DMS79 treated with DMSO at 0.1 percent for 48 hours (cell line): ENCODE results near the gene C3orf20.
"Not testable (repeated sequence)": the region's sequence is repeated elsewhere in the genome, so short reads cannot be mapped to it uniquely, and the experiment has no call there.

Experiments
- DNase-seq: peaks from one replicate; lab custom pipeline; 2025; lab: John Stamatoyannopoulos, UW

C3orf20 gene

DNA sequence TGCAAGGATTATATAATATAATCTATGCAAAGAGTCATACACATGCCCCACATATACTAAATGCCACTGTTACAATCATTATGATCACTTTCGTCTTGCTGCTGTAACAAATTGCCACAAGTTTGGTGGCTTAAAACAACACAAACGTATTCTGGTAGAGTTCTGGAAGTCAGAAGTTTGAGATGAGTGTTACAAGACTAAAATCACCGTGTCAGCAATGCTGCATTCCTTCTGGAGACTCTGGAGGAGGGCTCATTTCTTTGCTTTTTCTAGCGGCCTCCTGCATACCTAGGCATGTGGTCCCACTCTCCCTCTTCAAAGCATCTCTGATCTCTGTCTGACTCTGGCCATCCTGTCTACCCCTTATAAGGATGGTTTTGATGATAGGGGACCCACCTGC is 24.7 kb upstream of the C3orf20 start:
- no peak for DNase-seq

- peak; percentile 87 for DNase-seq
Observed at GRCh38 chr3:14651440-14652251, 23.3 kb upstream of the C3orf20 start, which contains the start of gene CCDC174. Gene CCDC174, plus strand, starts transcription at chr3:14651762. Its CDS starts 75 bp downstream, at chr3:14651837.

- not testable (repeated sequence) for DNase-seq
Observed at GRCh38 chr3:14652360-14652907, 22.5 kb upstream of the C3orf20 start.

DNA sequence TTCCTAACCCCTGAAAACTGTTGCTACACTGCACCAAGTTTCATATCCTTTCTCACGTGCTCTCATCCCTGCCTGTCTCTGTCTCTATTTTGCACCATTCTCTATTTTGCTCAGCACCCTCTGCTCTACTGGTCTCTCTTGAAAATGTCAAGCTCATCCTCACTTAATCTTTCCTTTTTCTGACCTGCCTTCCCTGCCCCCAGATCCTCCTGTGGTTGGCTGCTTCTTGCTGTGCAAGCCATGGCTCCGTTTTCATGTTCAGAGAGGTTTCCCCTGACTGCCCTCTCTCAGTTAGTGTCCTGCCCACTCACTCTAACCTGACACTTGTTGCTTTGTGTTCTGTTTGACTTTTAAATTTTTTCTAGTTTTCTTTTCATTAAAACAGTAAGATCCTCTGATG is 17.4 kb upstream of the C3orf20 start:
- no peak for DNase-seq

- DNase-seq: no peak
Observed at GRCh38 chr3:14658978-14659377, 16.0 kb upstream of the C3orf20 start.

GRCh38 chr3:14660942-14661341 is 14.0 kb upstream of the C3orf20 start:
- no peak for DNase-seq

DNA sequence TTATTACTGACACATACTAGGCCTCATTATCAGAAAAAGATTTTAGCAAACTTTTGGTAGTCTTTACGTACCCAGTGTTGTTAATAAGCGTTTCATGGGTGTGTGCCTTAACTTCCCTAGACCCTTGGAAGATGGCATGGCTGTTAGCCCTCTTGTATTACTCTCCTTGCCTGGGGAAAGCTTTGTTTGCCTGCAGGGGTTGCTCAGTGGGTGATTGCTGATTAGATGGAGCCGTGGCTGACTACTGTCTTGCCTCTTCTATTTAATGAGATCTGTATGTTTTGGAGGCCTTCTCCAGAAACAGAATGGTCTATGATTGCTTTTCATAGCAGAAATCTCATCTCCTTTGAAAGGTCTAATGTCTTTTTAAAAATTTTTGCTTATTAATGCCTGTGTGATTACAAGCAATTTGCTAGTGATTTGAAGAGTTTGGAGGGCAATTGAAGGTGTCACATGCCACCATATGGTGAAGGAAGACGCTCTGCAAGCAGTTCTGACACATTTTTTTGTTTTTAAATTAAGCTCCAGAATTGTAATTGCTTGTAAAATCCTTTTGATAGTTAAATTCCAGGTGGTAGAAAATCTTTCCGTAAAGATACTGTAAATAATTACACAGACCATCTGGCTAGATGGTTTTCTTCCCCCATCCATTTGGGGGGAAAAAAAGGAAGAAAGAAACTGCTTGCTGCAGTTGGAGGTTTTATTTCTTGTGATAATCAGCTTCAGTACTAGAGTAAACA is 11.4 kb upstream of the C3orf20 start:
- no peak for DNase-seq

DNA sequence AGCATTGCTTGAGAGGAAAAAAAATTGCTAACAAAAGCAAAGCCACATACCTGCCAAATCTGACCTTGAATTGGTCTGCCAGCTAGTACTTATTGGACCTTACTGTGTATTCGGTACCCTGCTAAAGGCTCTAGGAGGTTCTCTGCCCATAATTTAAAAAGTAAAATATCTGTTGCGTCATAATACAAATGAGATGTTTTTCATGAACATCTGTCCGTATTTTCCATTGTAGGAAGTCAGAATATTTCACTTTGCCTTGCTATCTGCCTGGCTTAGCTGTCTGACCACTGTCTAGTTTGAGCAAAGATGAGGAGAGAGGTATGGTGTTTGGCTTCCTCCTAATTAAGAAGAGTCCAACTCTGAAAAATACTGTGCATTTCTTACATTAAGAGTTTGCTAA is 10.8 kb upstream of the C3orf20 start:
- DNase-seq: no peak

DNA sequence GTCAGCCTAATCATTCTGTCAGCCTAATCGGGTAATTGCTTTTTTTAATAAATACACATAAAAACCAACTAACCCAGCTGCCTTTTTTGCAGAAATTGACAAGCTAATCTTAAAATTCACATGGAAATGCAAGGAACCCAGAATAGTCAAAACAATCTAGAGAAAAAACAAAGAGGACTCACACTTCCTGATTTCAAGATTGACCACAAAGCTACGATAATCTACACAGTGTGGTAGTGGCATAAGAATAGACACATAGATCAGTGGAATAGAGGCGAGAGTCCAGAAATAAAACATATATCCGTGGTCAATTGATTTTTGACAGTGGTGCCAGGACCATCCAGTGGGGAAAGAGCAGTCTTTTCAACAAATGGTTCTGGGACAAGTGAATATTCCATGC is 2.4 kb upstream of the C3orf20 start:
- DNase-seq: no peak

GRCh38 chr3:14676881-14677280 is 1.9 kb downstream of the C3orf20 start:
- DNase-seq: no peak

- DNase-seq: no peak
Observed at GRCh38 chr3:14678015-14678503, 3.1 kb downstream of the C3orf20 start.

DNA sequence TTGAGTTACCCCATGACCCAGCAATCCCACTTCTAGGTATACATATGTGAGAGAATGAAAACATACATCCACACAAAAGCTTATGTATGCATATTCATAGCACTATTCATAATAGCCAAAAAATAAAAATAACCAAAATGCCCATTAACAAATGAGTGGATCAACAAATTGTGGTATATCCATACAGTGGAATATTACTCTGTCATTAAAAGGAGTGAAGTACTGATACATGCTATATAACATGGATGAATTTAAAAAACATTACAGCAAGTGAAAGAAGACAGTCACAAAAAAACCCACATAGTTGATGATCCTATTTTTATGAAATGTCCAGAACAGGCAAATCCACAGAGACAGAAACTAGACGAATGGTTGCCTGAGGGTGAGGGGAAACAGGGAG is 5.2 kb downstream of the C3orf20 start:
- DNase-seq: no peak

DNA sequence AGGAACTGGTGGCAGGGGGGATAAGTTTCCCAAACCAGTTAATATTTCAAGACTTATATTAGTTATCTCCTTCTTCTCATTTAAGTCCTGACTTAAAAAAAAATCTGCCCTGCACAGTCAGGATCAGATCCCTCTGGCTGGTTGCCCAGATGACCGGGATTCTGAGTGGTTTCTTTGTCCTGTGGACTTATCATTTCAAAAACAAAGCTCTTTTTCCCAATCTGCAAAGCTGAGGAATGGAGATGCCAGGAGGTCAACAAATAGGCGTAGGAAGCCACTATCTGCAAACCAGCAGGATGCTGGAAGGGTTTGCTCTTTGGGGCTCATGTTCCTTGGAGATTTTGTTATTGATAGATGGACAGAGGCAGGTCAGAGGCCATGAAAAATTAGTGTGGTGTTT is 5.8 kb downstream of the C3orf20 start:
- no peak for DNase-seq

DNA sequence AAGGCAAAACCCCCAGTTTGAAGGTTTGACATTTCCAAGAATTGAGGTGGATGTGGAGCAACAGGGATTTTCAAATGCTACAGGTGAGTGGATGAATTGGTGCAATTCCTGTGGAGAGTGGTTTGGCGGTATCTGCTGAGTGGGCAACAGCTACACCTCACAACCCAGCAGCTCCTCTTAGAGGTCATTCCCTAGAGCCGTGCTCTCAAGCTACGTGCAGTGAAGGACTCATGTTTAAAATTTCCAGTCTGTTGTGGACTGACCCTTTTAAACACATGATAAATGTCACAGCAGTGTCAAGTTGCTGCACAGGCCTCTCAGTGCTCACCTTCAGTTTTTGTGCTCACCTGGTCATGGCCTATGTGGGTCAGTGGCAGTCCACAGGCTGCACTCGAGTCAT is 9.5 kb downstream of the C3orf20 start:
- no peak for DNase-seq

DNA sequence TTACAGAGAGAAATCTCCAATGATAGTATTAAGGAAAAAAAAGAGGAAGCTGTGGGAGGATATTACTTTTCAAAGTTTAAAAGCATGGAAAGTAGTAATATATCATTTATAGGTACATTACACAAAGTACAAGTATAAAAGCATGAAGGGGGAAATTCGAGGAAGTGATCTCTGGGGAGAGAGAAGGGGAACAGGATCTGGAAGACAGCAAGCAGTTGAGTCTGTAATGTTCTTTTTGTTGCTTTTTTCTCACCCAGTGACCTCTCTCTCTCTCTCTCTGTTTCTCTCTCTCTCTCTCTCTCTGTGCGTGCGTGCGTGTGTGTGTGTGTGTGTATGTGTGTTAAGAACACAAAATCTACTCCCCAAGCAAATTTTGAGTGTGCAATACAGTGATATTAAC is 10.2 kb downstream of the C3orf20 start:
- DNase-seq: no peak

GRCh38 chr3:14687360-14687759 is 12.4 kb downstream of the C3orf20 start:
- DNase-seq: no peak

GRCh38 chr3:14688525-14688924 is 13.6 kb downstream of the C3orf20 start:
- no peak for DNase-seq

- DNase-seq: no peak
Observed at GRCh38 chr3:14689247-14689980, 14.5 kb downstream of the C3orf20 start.

- no peak for DNase-seq
Observed at GRCh38 chr3:14691239-14691638, 16.3 kb downstream of the C3orf20 start.

GRCh38 chr3:14691719-14692118 is 16.8 kb downstream of the C3orf20 start:
- DNase-seq: no peak

- DNase-seq: no peak
Observed at GRCh38 chr3:14698601-14699244, 23.8 kb downstream of the C3orf20 start.

DNA sequence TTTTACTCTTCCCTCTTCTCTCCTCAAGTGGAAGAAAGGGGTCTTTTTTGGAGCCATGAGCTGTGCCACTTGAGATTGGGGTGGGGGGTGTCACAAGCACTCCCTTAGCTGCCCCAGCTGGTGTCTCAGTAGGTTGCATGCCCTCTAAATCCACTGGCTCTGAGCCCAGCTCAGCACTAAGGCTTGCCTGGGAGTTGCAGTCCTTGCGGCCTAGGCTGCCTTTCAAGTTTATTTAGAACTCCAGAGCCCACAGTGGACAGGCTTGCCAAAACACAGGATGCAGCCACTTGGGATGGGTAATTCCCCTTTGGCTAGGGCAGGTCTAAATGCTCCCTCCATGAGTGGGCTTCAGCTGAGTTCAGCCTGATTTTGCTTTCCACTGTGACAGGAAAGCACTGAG is 24.7 kb downstream of the C3orf20 start:
- DNase-seq: no peak
